ENCODE data around the gene ABCB11. TPM values are rescaled to one million over a fixed set of nuclear protein-coding genes. Genes with fewer than 3 reads are reported as not detected.

The ABCB11 gene
- total RNA-seq: not detected
- not detected for polyA plus RNA-seq

- no peak for DNase-seq
- Mint-ChIP-seq H3K27me3 (no peaks in the 10 kb centered on the region), H3K27ac (no peak within 1 kb of the TSS), H3K4me1 (peaks cover 6 to 14% (median 8%) of the 10 kb centered on the region in 4 donors), H3K4me3 (no peak within 1 kb of the TSS), H3K9me3 (peaks cover 0 to 22% (median 4%) of the 10 kb centered on the region in 8 donors), H3K36me3 (no peaks in the 10 kb centered on the region)
- ChIA-PET CTCF (ENCODE audit: partially characterized antibody) (no interaction called here), POLR2A (ENCODE audit: partially characterized antibody) (no interaction called here)
- H3K27me3 ChIP-seq (ENCODE audit: insufficient read depth, low read length): no peaks in the 10 kb centered on the region
- H3K9me3 ChIP-seq (ENCODE audit: control insufficient read depth in 1 of 2, low read length in 2 of 2): no peaks in the 10 kb centered on the region
- no peaks in the 10 kb centered on the region for H3K4me1 ChIP-seq (ENCODE audit: insufficient read depth, low read length)
- intact Hi-C loops (cut with micrococcal nuclease): no loop called here
- H3K27ac ChIP-seq (ENCODE audit: low read depth, low read length): no peak within 1 kb of the TSS
- no peaks in the 10 kb centered on the region for H3K36me3 ChIP-seq (ENCODE audit: insufficient read depth, low read length)
- no peak within 1 kb of the TSS for H3K4me3 ChIP-seq (ENCODE audit: low read length in 2 of 2)
Measured at GRCh38 chr2:169031202-169031601, at the start of gene ABCB11. ABCB11 (minus strand) TSS chr2:169031324; CDS start chr2:169018125, 13,199 bp downstream.

DNA sequence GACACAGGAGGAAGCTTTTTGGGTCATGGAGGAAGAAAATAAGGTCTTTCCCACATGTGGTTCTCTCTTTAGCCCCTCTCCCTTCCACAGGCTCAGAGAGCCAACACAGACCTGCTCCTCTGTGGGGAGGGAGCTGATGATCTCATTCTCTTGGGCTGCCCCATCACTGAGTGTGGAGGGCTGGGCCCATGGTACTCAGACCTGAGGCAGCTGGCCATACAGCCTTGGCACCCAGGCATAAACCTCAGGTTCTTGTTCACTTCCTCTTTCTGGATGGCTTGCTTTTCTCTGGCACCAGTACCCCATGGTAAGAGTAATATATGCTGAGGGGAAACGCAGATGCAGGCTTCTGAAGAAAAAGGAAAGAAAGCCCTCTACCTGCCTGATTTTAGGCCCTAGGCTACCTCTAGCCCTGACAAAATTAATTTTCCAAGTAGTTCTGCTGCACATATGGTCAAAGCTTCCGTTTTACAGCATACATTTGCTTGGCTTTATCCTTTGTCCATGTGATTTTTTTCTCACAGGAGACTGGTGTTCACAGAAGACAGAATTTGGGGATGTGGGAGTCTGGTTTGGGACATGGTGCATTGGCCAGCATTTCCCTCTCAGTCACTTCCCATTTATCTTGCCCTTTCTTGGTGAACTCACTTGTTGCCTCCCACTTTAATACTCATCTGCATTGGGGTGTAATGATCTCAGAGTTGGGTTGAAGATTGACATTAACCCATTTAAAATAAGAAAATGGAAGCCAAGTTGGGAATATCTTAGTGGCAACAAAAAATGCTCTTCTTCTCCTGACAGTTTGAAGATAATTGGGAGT lies 49.3 kb upstream of the ABCB11 start:
- Histone ChIP-seq H3K36me3 (ENCODE audit: insufficient read depth, low read length) (no peaks in the 10 kb centered on the region), H3K9me3 (ENCODE audit: control insufficient read depth in 1 of 2, low read length in 2 of 2) (no peaks in the 10 kb centered on the region), H3K27ac (ENCODE audit: low read depth, low read length) (no peak overlapping the region), H3K4me3 (ENCODE audit: low read length in 2 of 2) (no peak overlapping the region), H3K27me3 (ENCODE audit: insufficient read depth, low read length) (no peaks in the 10 kb centered on the region), H3K4me1 (ENCODE audit: insufficient read depth, low read length) (no peaks in the 10 kb centered on the region)
- DNase-seq: no peak
- no peaks in the 10 kb centered on the region for H3K27me3 Mint-ChIP-seq
- CTCF ChIA-PET (ENCODE audit: partially characterized antibody): no interaction called here
- H3K36me3 Mint-ChIP-seq: no peaks in the 10 kb centered on the region
- no peak overlapping the region for H3K27ac Mint-ChIP-seq
- no peaks in the 10 kb centered on the region for H3K4me1 Mint-ChIP-seq
- POLR2A ChIA-PET (ENCODE audit: partially characterized antibody): no interaction called here
- no peak overlapping the region for H3K4me3 Mint-ChIP-seq
- intact Hi-C loops (cut with micrococcal nuclease): no loop called here
- peaks cover 0 to 5% (median 0%) of the 10 kb centered on the region in 8 donors for H3K9me3 Mint-ChIP-seq

- Mint-ChIP-seq H3K27ac (no peak overlapping the region), H3K4me1 (peaks cover 0 to 4% (median under 1%) of the 10 kb centered on the region in 4 donors), H3K4me3 (no peak overlapping the region), H3K36me3 (no peaks in the 10 kb centered on the region), H3K9me3 (no peaks in the 10 kb centered on the region), H3K27me3 (no peaks in the 10 kb centered on the region)
- Histone ChIP-seq H3K4me1 (ENCODE audit: insufficient read depth, low read length) (no peaks in the 10 kb centered on the region), H3K9me3 (ENCODE audit: control insufficient read depth in 1 of 2, low read length in 2 of 2) (no peaks in the 10 kb centered on the region), H3K4me3 (ENCODE audit: low read length in 2 of 2) (no peak overlapping the region), H3K36me3 (ENCODE audit: insufficient read depth, low read length) (no peaks in the 10 kb centered on the region), H3K27me3 (ENCODE audit: insufficient read depth, low read length) (no peaks in the 10 kb centered on the region), H3K27ac (ENCODE audit: low read depth, low read length) (no peak overlapping the region)
- DNase-seq: no peak
- intact Hi-C loops (cut with micrococcal nuclease): no loop called here
- POLR2A ChIA-PET (ENCODE audit: partially characterized antibody): no interaction called here
- CTCF ChIA-PET (ENCODE audit: partially characterized antibody): no interaction called here
Measured at GRCh38 chr2:169077674-169078240, 46.6 kb upstream of the ABCB11 start.

- Histone ChIP-seq H3K27me3 (ENCODE audit: insufficient read depth, low read length) (no peaks in the 10 kb centered on the region), H3K27ac (ENCODE audit: low read depth, low read length) (no peak overlapping the region), H3K4me1 (ENCODE audit: insufficient read depth, low read length) (peaks cover 4% of the 10 kb centered on the region), H3K36me3 (ENCODE audit: insufficient read depth, low read length) (no peaks in the 10 kb centered on the region), H3K9me3 (ENCODE audit: control insufficient read depth in 1 of 2, low read length in 2 of 2) (no peaks in the 10 kb centered on the region), H3K4me3 (ENCODE audit: low read length in 2 of 2) (no peak overlapping the region)
- no peak for DNase-seq
- intact Hi-C loops (cut with micrococcal nuclease): no loop called here
- no peak overlapping the region for H3K27ac Mint-ChIP-seq
- peaks cover 0 to 4% (median 3%) of the 10 kb centered on the region in 4 donors for H3K4me1 Mint-ChIP-seq
- H3K36me3 Mint-ChIP-seq: no peaks in the 10 kb centered on the region
- no peaks in the 10 kb centered on the region for H3K9me3 Mint-ChIP-seq
- POLR2A ChIA-PET (ENCODE audit: partially characterized antibody): no interaction called here
- H3K27me3 Mint-ChIP-seq: no peaks in the 10 kb centered on the region
- peak overlapping the region in 1 of 8 donors; percentile 2 for H3K4me3 Mint-ChIP-seq
- CTCF ChIA-PET (ENCODE audit: partially characterized antibody): no interaction called here
Measured at GRCh38 chr2:169073963-169074751, 43.0 kb upstream of the ABCB11 start.

- no peaks in the 10 kb centered on the region for H3K36me3 ChIP-seq (ENCODE audit: insufficient read depth, low read length)
- DNase-seq: no peak
Measured at GRCh38 chr2:169073211-169073962, 42.3 kb upstream of the ABCB11 start.

DNA sequence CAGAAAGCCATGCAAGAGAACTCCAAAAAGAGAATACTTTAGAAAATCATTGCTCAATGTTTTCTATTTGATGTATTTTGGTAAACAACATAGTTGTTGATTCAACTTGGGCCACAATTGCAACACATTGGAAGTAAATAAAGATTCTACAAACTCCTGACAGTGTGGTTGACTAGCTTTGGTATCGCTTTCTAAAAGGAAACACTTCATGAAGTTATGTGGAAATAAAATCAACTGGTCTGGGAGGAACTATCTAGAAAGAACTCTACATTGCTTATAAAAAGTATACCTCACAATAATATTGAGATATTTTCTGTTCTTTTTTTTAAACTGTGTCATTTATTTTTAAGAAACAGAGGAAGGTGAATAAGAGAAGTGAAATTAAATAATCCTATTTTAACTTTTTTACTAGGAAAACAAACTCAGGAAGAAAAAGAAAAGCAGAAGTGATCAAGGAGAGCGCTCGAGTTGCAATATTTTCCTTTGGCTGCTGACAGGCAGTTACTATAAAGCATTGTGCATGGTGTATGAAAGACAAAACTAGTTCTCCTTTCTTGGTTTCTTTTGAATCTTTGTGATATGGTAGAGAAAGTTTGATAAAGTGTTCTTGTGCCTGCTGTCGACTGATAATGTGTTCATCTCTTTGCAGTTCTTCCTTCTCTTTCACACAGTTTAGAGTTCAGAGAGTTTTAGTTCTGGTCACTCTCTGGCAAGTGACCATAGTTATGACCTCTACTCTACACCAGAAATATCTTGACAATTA lies 41.2 kb upstream of the ABCB11 start:
- POLR2A ChIA-PET (ENCODE audit: partially characterized antibody): no interaction called here
- H3K4me3 ChIP-seq (ENCODE audit: low read length in 2 of 2): no peak overlapping the region
- Mint-ChIP-seq H3K9me3 (no peaks in the 10 kb centered on the region), H3K27ac (peak overlapping the region in 1 of 7 donors; percentile 13), H3K36me3 (no peaks in the 10 kb centered on the region), H3K27me3 (no peaks in the 10 kb centered on the region), H3K4me3 (peak overlapping the region in 1 of 8 donors; percentile 35), H3K4me1 (peaks cover 0 to 4% (median 4%) of the 10 kb centered on the region in 4 donors)
- peaks cover 4% of the 10 kb centered on the region for H3K4me1 ChIP-seq (ENCODE audit: insufficient read depth, low read length)
- no peak for DNase-seq
- no peaks in the 10 kb centered on the region for H3K9me3 ChIP-seq (ENCODE audit: control insufficient read depth in 1 of 2, low read length in 2 of 2)
- no peaks in the 10 kb centered on the region for H3K27me3 ChIP-seq (ENCODE audit: insufficient read depth, low read length)
- intact Hi-C loops (cut with micrococcal nuclease): no loop called here
- H3K36me3 ChIP-seq (ENCODE audit: insufficient read depth, low read length): no peaks in the 10 kb centered on the region
- CTCF ChIA-PET (ENCODE audit: partially characterized antibody): no interaction called here
- no peak overlapping the region for H3K27ac ChIP-seq (ENCODE audit: low read depth, low read length)

More at GRCh38 chr2:169073211-169073962, 42.3 kb upstream of the ABCB11 start:
- Histone ChIP-seq H3K27ac (ENCODE audit: low read depth, low read length) (no peak overlapping the region), H3K27me3 (ENCODE audit: insufficient read depth, low read length) (no peaks in the 10 kb centered on the region), H3K9me3 (ENCODE audit: control insufficient read depth in 1 of 2, low read length in 2 of 2) (no peaks in the 10 kb centered on the region), H3K4me1 (ENCODE audit: insufficient read depth, low read length) (peaks cover 4% of the 10 kb centered on the region), H3K4me3 (ENCODE audit: low read length in 2 of 2) (no peak overlapping the region)
- Mint-ChIP-seq H3K36me3 (no peaks in the 10 kb centered on the region), H3K4me1 (peaks cover 0 to 4% (median 4%) of the 10 kb centered on the region in 4 donors), H3K27me3 (no peaks in the 10 kb centered on the region), H3K4me3 (no peak overlapping the region), H3K27ac (no peak overlapping the region), H3K9me3 (no peaks in the 10 kb centered on the region)
- intact Hi-C loops (cut with micrococcal nuclease): no loop called here
- POLR2A ChIA-PET (ENCODE audit: partially characterized antibody): no interaction called here
- CTCF ChIA-PET (ENCODE audit: partially characterized antibody): no interaction called here
